ENCODE data around the gene RNU1-2. TPM values are rescaled to one million over a fixed set of nuclear protein-coding genes. Genes with fewer than 3 reads are reported as not detected.

The RNU1-2 gene
- total RNA-seq, 4 donors from 2014 or later = under 0.01 TPM; not detected in 1

DNA sequence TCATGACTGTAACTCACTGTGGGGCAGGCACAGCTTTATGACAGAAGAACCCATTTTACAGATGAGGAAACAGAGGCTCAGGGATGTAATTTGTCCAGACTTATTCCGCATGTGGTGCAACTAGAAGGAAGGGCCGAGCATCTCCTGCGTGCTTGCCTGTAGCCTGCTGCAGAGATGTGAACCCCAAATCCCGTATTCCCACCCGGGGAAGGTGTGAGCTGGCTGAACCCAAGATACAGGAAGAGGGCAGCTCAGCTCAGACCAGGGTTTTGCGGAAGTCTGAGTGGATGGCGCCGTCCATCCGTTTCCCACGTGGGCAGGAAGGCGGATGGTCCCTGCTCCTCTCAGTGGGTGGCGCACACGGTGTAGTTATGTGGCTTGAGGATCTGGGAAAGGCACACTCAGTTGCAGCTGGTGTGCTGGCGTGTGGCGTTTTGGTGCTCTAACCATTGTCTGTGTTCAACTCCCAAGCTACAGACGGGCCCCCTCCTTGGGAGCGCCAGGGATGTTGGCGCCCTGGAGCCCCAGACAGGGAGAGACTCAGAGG lies 27.2 kb downstream of the RNU1-2 start:
- WGBS, 2 donors (ENCODE audit: low coverage in 1 of 2) = 78 to 81% methylated on average over 9 to 16 of the region's 18 CpGs

DNA sequence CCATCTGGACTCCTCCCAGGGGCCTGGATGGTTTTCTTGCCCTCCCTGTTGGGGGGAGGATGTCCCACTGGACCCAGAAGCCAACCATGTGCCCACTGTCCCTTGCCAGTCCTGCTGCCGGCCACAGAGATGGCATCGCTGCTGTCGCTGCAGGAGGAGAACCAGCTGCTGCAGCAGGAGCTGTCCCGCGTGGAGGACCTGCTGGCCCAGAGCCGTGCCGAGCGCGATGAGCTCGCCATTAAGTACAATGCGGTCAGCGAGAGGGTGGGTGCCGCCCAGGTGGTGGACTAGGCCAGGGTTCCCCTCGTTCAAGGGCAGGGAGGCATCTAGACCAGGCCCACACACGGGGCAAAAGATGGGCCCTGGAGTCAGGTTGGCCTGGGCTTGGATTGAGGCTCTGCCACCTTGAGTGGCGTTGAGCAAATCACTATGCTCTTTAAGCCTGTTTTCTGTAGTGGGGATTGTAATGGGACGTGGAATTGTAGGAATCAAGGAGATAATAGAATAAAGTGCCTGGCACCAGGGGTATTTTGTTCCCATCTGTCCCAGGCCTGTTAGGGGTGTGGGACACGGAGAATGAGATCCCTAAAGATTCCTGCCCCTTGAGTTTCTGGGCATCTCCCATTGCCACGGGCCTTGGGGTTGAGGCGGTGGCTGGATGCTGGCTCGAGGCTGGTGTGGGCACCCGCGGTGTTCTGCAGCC lies 28.6 kb downstream of the RNU1-2 start:
- Histone ChIP-seq H3K4me1 (peaks cover 0 to 19% (median 7%) of the 10 kb centered on the region in 3 donors), H3K27ac (no peak overlapping the region), H3K4me3 (no peak overlapping the region), H3K9me3 (no peaks in the 10 kb centered on the region), H3K36me3 (peaks cover 0 to 4% of the 10 kb centered on the region in 2 donors), H3K27me3 (peaks cover 6% of the 10 kb centered on the region)
- 81 to 87% methylated on average over 11 to 12 of the region's 23 CpGs for WGBS, 2 donors (ENCODE audit: low coverage in 1 of 2)
- TF ChIP-seq, protein P1, sequence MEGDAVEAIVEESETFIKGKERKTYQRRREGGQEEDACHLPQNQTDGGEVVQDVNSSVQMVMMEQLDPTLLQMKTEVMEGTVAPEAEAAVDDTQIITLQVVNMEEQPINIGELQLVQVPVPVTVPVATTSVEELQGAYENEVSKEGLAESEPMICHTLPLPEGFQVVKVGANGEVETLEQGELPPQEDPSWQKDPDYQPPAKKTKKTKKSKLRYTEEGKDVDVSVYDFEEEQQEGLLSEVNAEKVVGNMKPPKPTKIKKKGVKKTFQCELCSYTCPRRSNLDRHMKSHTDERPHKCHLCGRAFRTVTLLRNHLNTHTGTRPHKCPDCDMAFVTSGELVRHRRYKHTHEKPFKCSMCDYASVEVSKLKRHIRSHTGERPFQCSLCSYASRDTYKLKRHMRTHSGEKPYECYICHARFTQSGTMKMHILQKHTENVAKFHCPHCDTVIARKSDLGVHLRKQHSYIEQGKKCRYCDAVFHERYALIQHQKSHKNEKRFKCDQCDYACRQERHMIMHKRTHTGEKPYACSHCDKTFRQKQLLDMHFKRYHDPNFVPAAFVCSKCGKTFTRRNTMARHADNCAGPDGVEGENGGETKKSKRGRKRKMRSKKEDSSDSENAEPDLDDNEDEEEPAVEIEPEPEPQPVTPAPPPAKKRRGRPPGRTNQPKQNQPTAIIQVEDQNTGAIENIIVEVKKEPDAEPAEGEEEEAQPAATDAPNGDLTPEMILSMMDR (IDR thresholded peaks at IDR 0.05) = no peak
- no peak for TF ChIP-seq EP300 (IDR thresholded peaks at IDR 0.05)
- TF ChIP-seq POLR2AphosphoS5 (IDR thresholded peaks at IDR 0.05) = no peak
- TF ChIP-seq POLR2A (IDR thresholded peaks at IDR 0.05) = no peak
- no peak for ATAC-seq

More for the DNA sequence above, 27.2 kb downstream of the RNU1-2 start:
- Histone ChIP-seq H3K36me3 (peaks cover 0 to 8% of the 10 kb centered on the region in 2 donors), H3K27ac (no peak overlapping the region), H3K9me3 (no peaks in the 10 kb centered on the region), H3K4me3 (no peak overlapping the region), H3K27me3 (peaks cover 6% of the 10 kb centered on the region), H3K4me1 (peaks cover 0 to 19% (median 7%) of the 10 kb centered on the region in 3 donors)
- no peak for TF ChIP-seq POLR2A (IDR thresholded peaks at IDR 0.05)
- no peak for TF ChIP-seq POLR2AphosphoS5 (IDR thresholded peaks at IDR 0.05)
- TF ChIP-seq, protein P1 (IDR thresholded peaks at IDR 0.05) = no peak
- TF ChIP-seq EP300 (IDR thresholded peaks at IDR 0.05) = no peak
- ATAC-seq = no peak

DNA sequence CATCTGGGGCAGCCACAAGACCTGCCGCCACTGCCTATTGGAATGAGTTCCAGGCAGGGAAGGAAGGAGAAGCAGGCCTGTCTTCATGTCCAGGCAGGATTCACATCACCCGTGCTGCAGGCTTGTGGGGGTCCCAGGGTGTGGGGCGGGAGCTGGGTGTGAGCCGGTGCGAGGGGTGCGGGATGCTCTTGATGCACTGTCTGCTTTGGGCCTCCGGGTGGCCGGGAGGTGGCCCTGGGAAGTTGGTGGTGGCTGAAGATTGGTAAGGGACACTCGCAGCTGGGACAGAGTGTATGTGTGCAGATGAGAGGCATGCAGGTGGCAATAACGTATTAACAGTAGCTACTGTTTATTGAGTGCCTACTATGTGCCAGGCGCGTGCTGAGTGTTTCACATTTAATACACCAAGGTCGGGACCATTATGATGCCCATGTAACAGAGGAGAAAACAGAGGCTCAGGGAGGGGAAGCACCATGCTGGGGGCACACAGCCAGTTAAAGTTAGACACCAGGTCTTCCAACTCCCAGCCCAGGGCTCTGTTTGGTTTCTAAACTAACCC lies 29.2 kb downstream of the RNU1-2 start:
- Histone ChIP-seq H3K4me1 (peaks cover 0 to 19% (median 7%) of the 10 kb centered on the region in 3 donors), H3K36me3 (peaks cover 0 to 9% of the 10 kb centered on the region in 2 donors), H3K9me3 (no peaks in the 10 kb centered on the region), H3K27ac (no peak overlapping the region), H3K4me3 (no peak overlapping the region), H3K27me3 (peaks cover 6% of the 10 kb centered on the region)
- WGBS, 2 donors (ENCODE audit: low coverage in 1 of 2) = 86 to 87% methylated on average over 10 to 11 of the region's 13 CpGs
- no peak for ATAC-seq
- TF ChIP-seq, protein P1 (IDR thresholded peaks at IDR 0.05) = no peak
- no peak for TF ChIP-seq EP300 (IDR thresholded peaks at IDR 0.05)
- no peak for TF ChIP-seq POLR2A (IDR thresholded peaks at IDR 0.05)
- no peak for TF ChIP-seq POLR2AphosphoS5 (IDR thresholded peaks at IDR 0.05)

DNA sequence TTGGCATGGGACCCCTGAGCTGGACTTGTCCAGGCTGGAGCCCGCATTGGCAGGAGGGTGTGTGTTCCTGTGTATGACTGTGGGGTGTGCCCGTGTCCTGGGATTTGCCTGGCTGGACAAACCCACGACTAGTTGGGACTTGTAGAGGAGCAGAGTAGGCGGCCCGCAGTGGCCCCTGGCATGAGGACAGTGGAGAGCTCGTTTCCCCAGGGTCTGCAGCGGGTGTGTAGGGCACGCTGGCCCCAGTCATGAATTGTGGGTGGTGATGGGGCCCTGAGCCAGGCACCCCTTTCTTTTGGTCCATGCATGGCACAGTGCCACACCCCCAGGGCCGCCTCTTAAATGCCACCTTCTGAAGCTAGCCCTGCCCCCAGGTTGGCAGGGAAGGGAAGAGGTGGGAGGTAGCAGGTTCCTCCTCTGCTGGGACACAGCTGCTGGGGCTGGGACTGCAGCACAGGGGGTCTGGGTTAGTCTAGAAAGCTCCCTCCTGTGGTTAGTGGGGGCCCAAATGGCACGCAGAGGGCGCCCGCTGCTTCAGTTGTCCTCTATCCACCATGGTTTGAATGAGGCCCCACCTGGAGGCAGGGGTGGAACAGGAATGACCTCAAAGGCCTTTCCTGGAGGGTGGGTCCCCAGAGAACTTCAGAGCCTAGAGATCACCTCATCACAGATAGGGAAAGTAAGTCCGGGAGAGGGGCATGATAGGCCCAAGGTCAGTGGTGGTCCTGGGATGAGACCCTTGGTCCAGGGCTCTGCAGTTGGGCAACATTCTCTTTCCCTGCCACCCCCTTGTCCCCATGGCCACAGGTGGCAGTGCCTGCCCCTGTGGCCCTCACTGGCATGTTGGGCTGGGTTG lies 30.1 kb downstream of the RNU1-2 start:
- Histone ChIP-seq H3K4me1 (peaks cover 0 to 19% (median 7%) of the 10 kb centered on the region in 3 donors), H3K27ac (no peak overlapping the region), H3K4me3 (no peak overlapping the region), H3K27me3 (peaks cover 6% of the 10 kb centered on the region), H3K36me3 (peaks cover 0 to 18% of the 10 kb centered on the region in 2 donors), H3K9me3 (no peaks in the 10 kb centered on the region)
- no peak for ATAC-seq
- TF ChIP-seq POLR2A (IDR thresholded peaks at IDR 0.05) = no peak
- TF ChIP-seq, protein P1 (IDR thresholded peaks at IDR 0.05) = no peak
- no peak for TF ChIP-seq EP300 (IDR thresholded peaks at IDR 0.05)
- TF ChIP-seq POLR2AphosphoS5 (IDR thresholded peaks at IDR 0.05) = no peak
- WGBS, 2 donors (ENCODE audit: low coverage in 1 of 2) = 86% methylated on average over 1 of the region's 13 CpGs; no CpG with 5 or more reads in 1 of the 2 donors

All from gastroesophageal sphincter (tissue), 4 donors.